Measurements from ENCODE around the gene TFPT.
A peak's percentile ranks its signal among the peaks of the same experiment; 100 is the strongest.
"Not testable (repeated sequence)": the region's sequence is repeated elsewhere in the genome, so short reads cannot be mapped to it uniquely, and the experiment has no call there.

TFPT gene

GRCh38 chr19:54114340-54115108 lies 933 bp downstream of the TFPT start:
- no peak for DNase-seq

DNA sequence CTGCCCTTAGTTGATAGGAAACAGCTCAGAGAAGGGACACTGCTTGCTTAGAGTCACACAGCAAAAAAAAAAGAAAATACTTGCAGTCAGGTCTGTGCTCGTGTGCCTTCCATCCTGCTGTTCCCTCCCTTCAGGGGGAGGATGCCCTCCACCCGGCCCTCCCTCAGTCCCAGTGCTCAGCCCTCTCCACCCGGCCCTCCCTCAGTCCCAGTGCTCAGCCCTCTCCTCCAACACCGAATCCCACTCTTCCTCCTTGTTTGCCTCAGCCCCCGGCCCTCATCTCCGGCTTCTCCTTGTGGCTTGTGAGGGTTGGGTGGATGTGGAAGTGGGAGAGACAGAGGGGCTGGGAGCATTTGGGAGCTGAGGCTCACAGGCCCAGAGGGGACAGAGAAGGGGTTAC lies 5.8 kb downstream of the TFPT start:
- DNase-seq = no peak

- no peak for DNase-seq
These were observed 7.0 kb downstream of the TFPT start for GRCh38 chr19:54108496-54108895.

DNA sequence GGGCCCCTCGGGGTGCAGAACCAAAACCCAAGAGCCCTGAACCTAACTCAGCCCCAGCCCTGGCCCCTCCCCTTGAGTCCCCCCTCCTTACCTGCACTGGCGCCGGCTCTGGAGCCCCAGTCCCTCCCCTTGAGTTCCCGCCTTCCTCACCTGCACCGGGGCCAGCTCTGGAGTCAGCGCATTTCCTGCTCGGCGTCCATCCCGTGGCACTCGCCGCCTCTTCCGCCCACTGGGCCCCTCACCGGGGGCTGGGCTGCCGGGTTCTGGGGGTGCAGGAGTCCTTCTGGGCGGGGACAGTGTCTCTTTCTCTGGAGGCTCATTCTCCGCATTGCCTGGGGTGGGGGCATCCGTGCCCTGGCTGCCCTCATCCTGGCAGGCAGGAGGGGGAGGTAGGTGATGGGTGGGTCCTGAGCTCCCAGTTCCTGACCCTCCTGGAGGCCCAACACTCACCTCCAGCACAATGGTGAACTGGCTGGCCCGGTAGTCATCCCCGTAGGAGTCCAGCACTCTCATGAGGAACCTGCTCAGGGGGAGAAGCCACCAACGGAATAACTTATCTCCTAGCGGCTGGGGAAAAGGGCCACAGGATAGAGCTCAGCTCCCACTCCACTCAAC lies 7.5 kb downstream of the TFPT start:
- DNase-seq = no peak

DNA sequence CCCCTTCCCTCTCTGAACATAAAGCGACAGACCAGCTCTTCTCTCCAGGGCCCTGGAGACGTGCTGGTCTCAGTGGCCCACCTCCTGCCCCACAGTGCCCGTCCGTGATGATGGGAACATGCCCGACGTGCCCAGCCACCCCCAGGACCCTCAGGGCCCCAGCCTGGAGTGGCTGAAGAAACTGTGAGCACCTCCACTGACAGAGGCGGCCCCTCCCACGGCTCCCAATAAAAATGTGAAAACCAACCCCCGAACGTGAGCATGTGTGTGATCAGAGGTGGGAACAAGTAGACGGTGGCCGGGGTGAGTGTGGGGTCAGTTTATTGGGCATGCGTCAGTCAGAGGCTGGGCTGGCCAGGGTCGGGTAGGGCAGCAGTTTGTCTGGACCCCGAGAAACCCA lies 8.7 kb downstream of the TFPT start:
- DNase-seq = no peak

GRCh38 chr19:54105796-54106195 lies 9.7 kb downstream of the TFPT start:
- no peak for DNase-seq

DNA sequence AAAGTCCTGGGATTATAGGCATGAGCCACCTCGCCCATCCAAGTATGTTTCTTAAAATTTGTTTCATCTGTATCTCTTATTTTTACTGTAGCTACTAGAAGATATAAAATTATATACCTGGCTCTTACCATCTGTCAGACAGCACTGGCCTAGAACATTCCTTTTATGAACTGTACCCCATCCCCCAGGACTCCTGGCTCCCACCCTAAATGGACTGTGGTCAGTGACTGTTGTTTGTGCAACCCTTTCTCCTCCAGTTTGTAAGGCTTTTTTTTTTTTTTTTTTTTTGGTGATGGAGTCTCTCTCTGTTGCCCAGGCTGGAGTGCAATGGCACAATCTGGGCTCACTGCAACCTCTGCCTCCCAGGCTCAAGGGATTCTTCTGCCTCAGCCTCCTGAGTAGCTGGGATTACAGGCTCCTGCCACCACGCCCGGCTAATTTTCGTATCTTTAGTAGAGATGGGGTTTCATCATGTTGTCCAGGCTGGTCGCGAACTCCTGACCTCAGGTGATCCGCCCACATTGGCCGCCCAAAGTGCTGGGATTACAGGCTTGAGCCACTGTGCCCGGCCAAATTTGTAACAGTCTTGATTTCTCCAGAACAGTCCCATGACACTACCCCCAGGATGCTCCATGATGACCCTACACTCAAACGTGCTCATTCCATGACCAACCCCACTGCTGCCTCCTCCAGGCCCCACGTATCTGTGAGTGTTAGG lies 10.3 kb downstream of the TFPT start:
- DNase-seq = no peak

DNA sequence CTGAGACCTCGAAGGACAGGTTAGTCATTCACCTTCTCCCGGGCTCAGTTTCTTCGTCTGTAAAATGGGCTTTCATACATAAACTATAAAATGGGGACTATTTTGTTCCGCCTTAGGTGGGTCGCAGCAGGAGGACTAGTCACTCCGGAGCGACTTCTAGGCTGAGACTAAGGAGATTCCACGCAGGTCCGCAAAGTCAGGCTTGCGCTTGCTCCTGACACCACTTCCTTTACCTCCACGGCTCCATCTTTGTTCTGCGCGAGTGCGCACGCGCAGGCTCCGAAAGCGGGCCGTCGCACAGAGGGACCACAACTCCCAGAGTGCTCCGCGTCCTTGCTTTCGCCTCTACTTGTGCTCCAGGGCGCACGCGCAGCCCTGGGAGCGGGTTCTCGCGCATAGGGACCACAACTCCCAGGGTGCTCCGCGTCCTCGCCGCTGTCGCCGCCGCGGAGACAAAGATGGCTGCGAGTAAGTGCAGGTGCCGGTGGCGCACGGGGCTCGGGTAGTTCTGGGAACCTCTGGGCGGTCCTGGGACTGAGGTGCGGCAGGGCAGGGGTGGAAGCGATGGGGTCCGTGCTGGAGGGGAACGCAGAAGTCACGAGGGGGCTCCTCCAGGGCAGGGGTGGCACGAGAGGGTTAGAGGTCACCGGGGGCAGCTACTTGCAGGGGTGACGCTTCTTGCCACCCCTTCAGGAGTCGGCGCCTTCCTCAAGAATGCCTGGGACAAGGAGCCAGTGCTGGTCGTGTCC lies 12.9 kb downstream of the TFPT start, which contains the start of gene NDUFA3:
Gene NDUFA3 (plus strand): TSS at position 435 of the 749 bp plus-strand sequence. CDS start 24 bp downstream, at position 459.
- DNase-seq = peak; percentile 100

GRCh38 chr19:54100561-54100960 lies 14.9 kb downstream of the TFPT start, which contains the start of gene OSCAR:
Gene OSCAR, minus strand, starts transcription at chr19:54100803. Its CDS starts 11 bp downstream, at chr19:54100792.
- DNase-seq = peak; percentile 59

DNA sequence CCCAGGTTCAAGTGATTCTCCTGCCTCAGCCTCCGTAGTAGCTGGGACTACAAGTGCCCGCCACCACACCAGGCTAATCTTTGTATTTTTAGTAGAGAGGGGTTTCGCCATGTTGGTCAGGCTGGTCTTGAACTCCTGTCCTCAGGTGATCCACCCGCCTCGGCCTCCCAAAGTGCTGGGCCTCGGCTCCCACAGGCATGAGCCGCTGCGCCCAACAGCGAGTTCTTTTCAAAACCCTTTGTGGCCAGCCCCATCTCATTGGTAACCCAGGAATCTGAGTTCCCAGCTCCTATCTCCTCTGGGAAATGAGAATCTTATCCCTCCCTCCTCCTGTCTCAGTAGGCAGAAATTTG lies 15.6 kb downstream of the TFPT start:
- DNase-seq = not testable (repeated sequence)

DNA sequence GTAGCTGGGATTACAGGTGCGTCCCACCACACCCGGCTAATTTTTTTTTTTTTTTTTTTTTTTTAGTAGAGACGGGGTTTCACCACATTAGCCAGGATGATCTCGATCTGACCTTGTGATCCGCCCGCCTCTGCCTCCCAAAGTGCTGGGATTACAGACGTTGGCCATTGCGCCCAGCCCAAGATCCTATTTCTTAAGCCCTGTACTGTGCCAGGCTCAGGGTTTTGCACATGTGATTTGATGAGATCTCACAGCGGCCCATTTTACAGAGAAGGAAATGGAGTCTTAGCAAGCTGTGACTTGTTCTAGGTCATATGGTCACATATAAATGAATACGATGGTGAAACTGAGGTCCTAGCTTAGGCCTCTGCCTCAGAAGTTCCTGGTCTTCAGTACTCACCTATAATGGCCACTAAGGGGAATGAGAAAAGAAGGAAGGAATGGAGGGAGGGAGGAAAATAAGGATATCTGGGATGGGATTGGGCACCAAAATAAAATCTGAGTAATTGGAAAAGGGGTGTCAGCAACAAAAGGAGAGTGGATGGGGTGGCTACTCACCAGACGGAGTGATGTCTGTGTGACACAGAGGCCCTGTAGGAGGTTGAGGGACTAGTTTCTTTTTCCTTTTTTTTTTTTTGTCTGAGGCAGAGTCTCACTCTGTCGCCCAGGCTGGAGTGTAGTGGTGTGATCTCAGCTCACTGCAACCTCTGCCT lies 16.1 kb downstream of the TFPT start:
- DNase-seq = no peak

- DNase-seq = no peak
These were observed 18.8 kb downstream of the TFPT start for GRCh38 chr19:54096617-54097106.

DNA sequence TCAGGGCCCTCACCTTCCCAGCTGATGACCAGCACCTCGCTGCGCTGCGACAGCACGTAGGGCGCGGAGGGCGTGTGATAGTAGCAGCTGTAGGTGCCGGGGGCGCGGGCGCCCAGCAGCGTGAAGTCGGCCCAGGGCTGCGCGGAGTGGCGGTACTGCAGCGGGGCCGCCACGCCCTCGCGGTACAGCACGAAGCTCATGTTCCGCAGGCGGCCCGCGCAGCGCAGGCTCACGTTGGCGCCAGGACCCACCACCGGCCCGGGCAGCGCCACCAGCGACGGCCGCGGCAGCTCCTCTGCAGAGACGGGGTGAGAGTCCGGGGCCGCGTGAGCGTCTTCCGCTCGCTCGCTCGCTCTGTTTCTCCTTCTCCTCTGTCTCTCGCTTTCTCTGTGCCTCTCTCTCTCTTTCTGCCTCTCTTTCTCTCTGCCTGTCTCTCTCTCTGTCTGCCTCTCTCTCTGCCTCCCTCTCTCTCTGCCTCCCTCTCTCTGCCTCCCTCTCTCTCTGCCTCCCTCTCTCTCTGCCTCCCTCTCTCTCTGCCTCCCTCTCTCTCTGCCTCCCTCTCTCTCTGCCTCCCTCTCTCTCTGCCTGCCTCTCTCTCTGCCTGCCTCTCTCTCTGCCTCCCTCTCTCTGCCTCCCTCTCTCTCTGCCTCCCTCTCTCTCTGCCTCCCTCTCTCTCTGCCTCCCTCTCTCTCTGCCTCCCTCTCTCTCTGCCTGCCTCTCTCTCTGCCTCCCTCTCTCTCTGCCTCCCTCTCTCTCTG lies 19.4 kb downstream of the TFPT start:
- peak; percentile 41 for DNase-seq

DNA sequence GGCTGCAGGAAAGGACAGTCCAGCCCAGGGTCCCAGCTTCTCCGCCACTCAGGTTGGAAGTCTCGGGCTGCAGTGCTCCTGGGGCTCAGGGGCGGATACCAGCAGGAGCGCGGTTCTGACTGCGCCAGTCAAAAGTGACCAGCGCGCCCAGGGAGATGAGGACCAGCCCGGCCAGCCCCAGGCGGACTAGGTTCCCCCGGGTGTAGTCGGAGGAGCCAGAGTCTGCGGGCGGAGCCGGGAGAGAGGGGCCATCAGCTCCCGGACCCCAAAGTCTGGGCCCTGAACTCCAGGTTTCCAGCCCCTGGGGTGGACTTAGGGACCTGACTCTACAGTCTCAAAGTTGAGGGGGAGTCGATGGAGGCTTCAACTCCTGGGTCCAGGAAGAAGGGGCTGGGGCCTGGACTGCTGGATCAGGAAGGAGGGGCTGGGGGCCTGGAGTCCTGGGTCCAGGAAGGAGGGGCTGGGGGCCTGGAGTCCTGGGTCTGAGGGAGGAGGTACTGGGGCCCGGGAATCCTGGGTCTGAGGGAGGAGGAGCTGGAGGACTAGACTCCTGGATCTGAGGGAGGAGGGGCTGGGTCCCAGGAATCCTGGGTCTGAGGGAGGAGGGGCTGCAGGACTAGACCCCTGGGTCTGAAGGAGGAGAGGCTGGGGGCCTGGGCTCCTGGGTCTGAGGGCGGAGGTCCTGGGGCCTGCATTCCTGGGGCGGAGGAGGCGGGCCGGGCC lies 20.2 kb downstream of the TFPT start:
- no peak for DNase-seq

- no peak for DNase-seq
These were observed 20.9 kb downstream of the TFPT start for GRCh38 chr19:54094426-54095000.

GRCh38 chr19:54084410-54084809 lies 31.0 kb downstream of the TFPT start:
- DNase-seq = no peak

DNA sequence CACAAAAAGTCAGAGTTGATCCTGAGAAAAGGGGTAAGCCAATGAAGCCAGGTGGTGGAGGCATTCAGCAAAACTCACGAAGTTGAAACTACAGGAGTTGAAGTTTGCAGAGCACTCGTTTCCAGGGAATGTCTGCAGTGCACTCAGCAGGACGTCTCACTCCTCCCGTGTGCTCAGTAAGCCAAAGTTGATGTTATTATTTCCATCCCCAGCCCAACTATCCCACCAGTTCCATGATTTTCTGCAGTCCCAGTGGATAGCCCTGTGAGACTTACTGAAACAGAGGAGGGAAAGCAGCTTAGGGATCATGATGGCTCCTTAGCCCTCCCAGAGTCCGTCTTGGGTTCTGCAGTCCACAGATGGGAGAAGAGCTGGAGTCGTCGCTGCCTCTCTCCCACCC lies 34.4 kb downstream of the TFPT start, which contains the start of gene TARM1:
Gene TARM1 (minus strand): TSS at position 334 of the 400 bp plus-strand sequence. CDS start 25 bp downstream, at position 309.
- no peak for DNase-seq

DNA sequence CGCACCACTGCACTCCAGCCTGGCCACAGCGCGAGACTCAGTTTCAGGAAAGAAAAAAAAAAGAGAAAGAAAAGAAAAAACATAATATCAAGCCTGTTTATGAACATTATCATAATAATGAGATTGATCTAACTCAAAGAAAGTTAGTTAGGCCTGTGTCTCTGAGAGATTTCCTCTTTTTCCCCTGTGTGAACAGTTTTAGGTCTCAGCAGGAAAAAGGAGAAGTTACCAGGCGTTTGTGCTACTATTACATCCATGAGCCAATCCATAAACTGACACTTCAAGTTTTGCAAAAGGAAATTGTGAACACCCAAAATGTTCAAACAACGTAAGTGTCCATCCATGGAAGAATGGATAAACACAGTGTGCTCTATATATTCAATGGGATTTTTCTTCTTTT lies 38.1 kb downstream of the TFPT start:
- DNase-seq = no peak

GRCh38 chr19:54074851-54075250 lies 40.6 kb downstream of the TFPT start:
- no peak for DNase-seq

DNA sequence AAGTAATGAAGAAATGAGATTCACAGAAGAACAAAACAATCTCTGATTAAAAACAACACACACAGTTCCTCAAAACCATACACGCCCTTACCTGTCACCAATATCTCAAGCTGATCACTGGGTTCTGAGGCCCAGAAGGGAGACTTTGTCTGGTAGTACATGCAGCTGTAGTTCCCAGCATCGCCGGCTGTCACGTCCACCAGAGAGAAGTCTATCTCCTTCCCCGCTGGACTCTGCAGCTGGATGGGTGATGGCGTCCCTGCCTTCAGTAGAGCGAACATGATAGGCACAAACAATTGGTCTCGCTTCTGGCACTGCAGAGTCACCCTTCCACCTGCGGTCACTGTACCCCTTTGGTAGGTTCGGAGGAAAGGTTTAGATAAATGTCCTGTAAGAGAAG lies 41.6 kb downstream of the TFPT start:
- no peak for DNase-seq

Measured in CD4-positive, alpha-beta T cell treated with Interferon gamma for 1 hour (primary cell).